T-helper 2 cell treated with Interferon-gamma antibody and Interleukin-4, amounts not matched to agents 100 ng/mL and 5 ng/mL, for 36 hours (primary cell): ENCODE measurements around the gene OPTC. TPM values are rescaled to one million over a fixed set of nuclear protein-coding genes. Genes with fewer than 3 reads are reported as not detected.
"Not testable (repeated sequence)": the region's sequence is repeated elsewhere in the genome, so short reads cannot be mapped to it uniquely, and the experiment has no call there.

Experiments
- intact Hi-C: fragments of 100-400 bp; cut with micrococcal nuclease; formaldehyde crosslinking; loops from one replicate; pipeline ENCODE4 v1.15.1; 2023
- total RNA-seq: library from RNA; stranded (reverse); gene quantifications from 2 replicates; pipeline ENCODE4 v1.2.3, GENCODE V29; 2022

OPTC gene
- not detected in 2 replicates for total RNA-seq

- intact Hi-C loops: no loop called here
These were observed at the start of gene OPTC for GRCh38 chr1:203493901-203494300. OPTC (plus strand) TSS chr1:203494153; CDS start chr1:203496006, 1,853 bp downstream.

GRCh38 chr1:203444171-203444576 is 49.8 kb upstream of the OPTC start:
- intact Hi-C loops: no loop called here

- intact Hi-C loops: no loop called here
These were observed 46.8 kb upstream of the OPTC start for GRCh38 chr1:203447151-203447550.

GRCh38 chr1:203447598-203447997 is 46.4 kb upstream of the OPTC start:
- intact Hi-C loops: not testable (repeated sequence)

GRCh38 chr1:203448521-203449061 is 45.4 kb upstream of the OPTC start:
- intact Hi-C loops: no loop called here

- intact Hi-C loops: no loop called here
These were observed 44.0 kb upstream of the OPTC start for GRCh38 chr1:203450001-203450400.

GRCh38 chr1:203450479-203451149 is 43.3 kb upstream of the OPTC start:
- intact Hi-C loops: no loop called here

- intact Hi-C loops: no loop called here
These were observed 41.8 kb upstream of the OPTC start for GRCh38 chr1:203451836-203452784.

GRCh38 chr1:203453016-203453415 is 40.9 kb upstream of the OPTC start:
- intact Hi-C loops: no loop called here

GRCh38 chr1:203453616-203454015 is 40.3 kb upstream of the OPTC start:
- intact Hi-C loops: no loop called here

GRCh38 chr1:203454986-203455471 is 38.9 kb upstream of the OPTC start:
- intact Hi-C loops: no loop called here

- intact Hi-C loops: no loop called here
These were observed 38.2 kb upstream of the OPTC start for GRCh38 chr1:203455706-203456105.

- intact Hi-C loops: no loop called here
These were observed 37.4 kb upstream of the OPTC start for GRCh38 chr1:203456577-203456976.

GRCh38 chr1:203458078-203458477 is 35.9 kb upstream of the OPTC start:
- intact Hi-C loops: no loop called here

- intact Hi-C loops: no loop called here
These were observed 34.2 kb upstream of the OPTC start for GRCh38 chr1:203459671-203460201.

- intact Hi-C loops: no loop called here
These were observed 32.2 kb upstream of the OPTC start for GRCh38 chr1:203461717-203462116.

GRCh38 chr1:203462143-203462542 is 31.8 kb upstream of the OPTC start:
- intact Hi-C loops: no loop called here

- intact Hi-C loops: no loop called here
These were observed 31.1 kb upstream of the OPTC start for GRCh38 chr1:203462878-203463277.

GRCh38 chr1:203463469-203464062 is 30.4 kb upstream of the OPTC start:
- intact Hi-C loops: no loop called here

- intact Hi-C loops: no loop called here
These were observed 29.7 kb upstream of the OPTC start for GRCh38 chr1:203464226-203464625.

GRCh38 chr1:203464743-203465142 is 29.2 kb upstream of the OPTC start:
- intact Hi-C loops: no loop called here
